ENCODE data around the gene MOGAT1. TPM values are rescaled to one million over a fixed set of nuclear protein-coding genes. Genes with fewer than 3 reads are reported as not detected.

MOGAT1 gene
- polyA plus RNA-seq, 1 of the 3 experiments (the other 2 are of a cell fraction) = not detected

DNA sequence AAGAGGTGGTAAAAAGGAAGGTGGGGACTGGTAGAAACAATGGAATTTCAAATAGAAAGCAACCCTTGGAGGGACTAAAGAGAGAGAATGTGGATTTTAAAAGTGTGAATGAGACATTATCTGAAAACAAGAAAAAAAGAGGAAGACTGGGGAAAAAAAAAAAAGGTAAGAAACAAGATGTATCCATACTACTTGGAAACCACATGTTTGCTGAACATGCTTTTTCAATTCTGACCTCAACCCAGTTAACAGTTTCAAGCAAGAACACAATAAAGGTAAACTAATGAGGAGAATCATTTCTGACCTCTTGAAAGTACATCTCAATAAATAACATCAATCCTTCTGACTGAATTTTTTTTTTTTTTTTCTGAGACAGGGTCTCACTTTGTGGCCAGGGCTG lies 18.2 kb upstream of the MOGAT1 start:
- H3K9me2 ChIP-seq = no peaks in the 10 kb centered on the region
- H3K9ac ChIP-seq = no peak overlapping the region
- TF ChIP-seq YY1 (IDR thresholded peaks at IDR 0.05; ENCODE audit: low read depth) (no peak), RFX5 (IDR thresholded peaks at IDR 0.05; ENCODE audit: low read length) (no peak), FOSL2 (IDR thresholded peaks at IDR 0.05; ENCODE audit: borderline replicate concordance, low read depth) (no peak), GABPA (IDR thresholded peaks at IDR 0.05; ENCODE audit: low read depth) (no peak), ELF1 (IDR thresholded peaks at IDR 0.05) (no peak), RAD21 (IDR thresholded peaks at IDR 0.05; ENCODE audit: low read length) (no peak), NFIC (IDR thresholded peaks at IDR 0.05; ENCODE audit: borderline replicate concordance) (no peak), MEF2A (IDR thresholded peaks at IDR 0.05; ENCODE audit: borderline replicate concordance, low read depth) (no peak), RXRA (IDR thresholded peaks at IDR 0.05; ENCODE audit: borderline replicate concordance, low read depth) (no peak), EP300 (IDR thresholded peaks at IDR 0.05; ENCODE audit: borderline replicate concordance in 1 of 2, low read depth in 1 of 2, low read length in 1 of 2) (no peak), MXI1 (IDR thresholded peaks at IDR 0.05; ENCODE audit: low read depth, low read length) (no peak), JUND (IDR thresholded peaks at IDR 0.05) (no peak), POLR2AphosphoS5 (IDR thresholded peaks at IDR 0.05; ENCODE audit: low read depth, low read length) (no peak)
- TF ChIP-seq, protein P1, sequence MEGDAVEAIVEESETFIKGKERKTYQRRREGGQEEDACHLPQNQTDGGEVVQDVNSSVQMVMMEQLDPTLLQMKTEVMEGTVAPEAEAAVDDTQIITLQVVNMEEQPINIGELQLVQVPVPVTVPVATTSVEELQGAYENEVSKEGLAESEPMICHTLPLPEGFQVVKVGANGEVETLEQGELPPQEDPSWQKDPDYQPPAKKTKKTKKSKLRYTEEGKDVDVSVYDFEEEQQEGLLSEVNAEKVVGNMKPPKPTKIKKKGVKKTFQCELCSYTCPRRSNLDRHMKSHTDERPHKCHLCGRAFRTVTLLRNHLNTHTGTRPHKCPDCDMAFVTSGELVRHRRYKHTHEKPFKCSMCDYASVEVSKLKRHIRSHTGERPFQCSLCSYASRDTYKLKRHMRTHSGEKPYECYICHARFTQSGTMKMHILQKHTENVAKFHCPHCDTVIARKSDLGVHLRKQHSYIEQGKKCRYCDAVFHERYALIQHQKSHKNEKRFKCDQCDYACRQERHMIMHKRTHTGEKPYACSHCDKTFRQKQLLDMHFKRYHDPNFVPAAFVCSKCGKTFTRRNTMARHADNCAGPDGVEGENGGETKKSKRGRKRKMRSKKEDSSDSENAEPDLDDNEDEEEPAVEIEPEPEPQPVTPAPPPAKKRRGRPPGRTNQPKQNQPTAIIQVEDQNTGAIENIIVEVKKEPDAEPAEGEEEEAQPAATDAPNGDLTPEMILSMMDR (IDR thresholded peaks at IDR 0.05) = no peak
- TF ChIP-seq, protein P2, sequence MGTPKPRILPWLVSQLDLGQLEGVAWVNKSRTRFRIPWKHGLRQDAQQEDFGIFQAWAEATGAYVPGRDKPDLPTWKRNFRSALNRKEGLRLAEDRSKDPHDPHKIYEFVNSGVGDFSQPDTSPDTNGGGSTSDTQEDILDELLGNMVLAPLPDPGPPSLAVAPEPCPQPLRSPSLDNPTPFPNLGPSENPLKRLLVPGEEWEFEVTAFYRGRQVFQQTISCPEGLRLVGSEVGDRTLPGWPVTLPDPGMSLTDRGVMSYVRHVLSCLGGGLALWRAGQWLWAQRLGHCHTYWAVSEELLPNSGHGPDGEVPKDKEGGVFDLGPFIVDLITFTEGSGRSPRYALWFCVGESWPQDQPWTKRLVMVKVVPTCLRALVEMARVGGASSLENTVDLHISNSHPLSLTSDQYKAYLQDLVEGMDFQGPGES (IDR thresholded peaks at IDR 0.05; ENCODE audit: low read depth, low read length) = no peak
- TF ChIP-seq, protein P3, sequence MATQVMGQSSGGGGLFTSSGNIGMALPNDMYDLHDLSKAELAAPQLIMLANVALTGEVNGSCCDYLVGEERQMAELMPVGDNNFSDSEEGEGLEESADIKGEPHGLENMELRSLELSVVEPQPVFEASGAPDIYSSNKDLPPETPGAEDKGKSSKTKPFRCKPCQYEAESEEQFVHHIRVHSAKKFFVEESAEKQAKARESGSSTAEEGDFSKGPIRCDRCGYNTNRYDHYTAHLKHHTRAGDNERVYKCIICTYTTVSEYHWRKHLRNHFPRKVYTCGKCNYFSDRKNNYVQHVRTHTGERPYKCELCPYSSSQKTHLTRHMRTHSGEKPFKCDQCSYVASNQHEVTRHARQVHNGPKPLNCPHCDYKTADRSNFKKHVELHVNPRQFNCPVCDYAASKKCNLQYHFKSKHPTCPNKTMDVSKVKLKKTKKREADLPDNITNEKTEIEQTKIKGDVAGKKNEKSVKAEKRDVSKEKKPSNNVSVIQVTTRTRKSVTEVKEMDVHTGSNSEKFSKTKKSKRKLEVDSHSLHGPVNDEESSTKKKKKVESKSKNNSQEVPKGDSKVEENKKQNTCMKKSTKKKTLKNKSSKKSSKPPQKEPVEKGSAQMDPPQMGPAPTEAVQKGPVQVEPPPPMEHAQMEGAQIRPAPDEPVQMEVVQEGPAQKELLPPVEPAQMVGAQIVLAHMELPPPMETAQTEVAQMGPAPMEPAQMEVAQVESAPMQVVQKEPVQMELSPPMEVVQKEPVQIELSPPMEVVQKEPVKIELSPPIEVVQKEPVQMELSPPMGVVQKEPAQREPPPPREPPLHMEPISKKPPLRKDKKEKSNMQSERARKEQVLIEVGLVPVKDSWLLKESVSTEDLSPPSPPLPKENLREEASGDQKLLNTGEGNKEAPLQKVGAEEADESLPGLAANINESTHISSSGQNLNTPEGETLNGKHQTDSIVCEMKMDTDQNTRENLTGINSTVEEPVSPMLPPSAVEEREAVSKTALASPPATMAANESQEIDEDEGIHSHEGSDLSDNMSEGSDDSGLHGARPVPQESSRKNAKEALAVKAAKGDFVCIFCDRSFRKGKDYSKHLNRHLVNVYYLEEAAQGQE (IDR thresholded peaks at IDR 0.05; ENCODE audit: low read depth, low read length) = no peak
- TF ChIP-seq, protein P4, sequence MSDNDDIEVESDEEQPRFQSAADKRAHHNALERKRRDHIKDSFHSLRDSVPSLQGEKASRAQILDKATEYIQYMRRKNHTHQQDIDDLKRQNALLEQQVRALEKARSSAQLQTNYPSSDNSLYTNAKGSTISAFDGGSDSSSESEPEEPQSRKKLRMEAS (IDR thresholded peaks at IDR 0.05; ENCODE audit: low read depth) = no peak
- TF ChIP-seq, protein P5, sequence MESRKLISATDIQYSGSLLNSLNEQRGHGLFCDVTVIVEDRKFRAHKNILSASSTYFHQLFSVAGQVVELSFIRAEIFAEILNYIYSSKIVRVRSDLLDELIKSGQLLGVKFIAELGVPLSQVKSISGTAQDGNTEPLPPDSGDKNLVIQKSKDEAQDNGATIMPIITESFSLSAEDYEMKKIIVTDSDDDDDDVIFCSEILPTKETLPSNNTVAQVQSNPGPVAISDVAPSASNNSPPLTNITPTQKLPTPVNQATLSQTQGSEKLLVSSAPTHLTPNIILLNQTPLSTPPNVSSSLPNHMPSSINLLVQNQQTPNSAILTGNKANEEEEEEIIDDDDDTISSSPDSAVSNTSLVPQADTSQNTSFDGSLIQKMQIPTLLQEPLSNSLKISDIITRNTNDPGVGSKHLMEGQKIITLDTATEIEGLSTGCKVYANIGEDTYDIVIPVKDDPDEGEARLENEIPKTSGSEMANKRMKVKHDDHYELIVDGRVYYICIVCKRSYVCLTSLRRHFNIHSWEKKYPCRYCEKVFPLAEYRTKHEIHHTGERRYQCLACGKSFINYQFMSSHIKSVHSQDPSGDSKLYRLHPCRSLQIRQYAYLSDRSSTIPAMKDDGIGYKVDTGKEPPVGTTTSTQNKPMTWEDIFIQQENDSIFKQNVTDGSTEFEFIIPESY (IDR thresholded peaks at IDR 0.05; ENCODE audit: borderline replicate concordance, low read depth) = no peak
- peaks cover 75% of the 10 kb centered on the region for H3K79me2 ChIP-seq (ENCODE audit: insufficient read depth)
- no peaks in the 10 kb centered on the region for H4K20me1 ChIP-seq (ENCODE audit: insufficient read depth)
- peaks cover 9 to 14% of the 10 kb centered on the region in 2 experiments; a peak in 2 of 4 replicates for H3K4me1 ChIP-seq (ENCODE audit: control insufficient read depth in 1 of 2, insufficient read depth in 2 of 2, low read depth in 1 of 2, low read length in 1 of 2)
- POLR2A ChIA-PET = no interaction called here
- H2AFZ ChIP-seq (ENCODE audit: low read depth) = no peak overlapping the region
- no peaks in the 10 kb centered on the region for H3F3A ChIP-seq (replicated peaks; ENCODE audit: insufficient read depth)
- no peaks in the 10 kb centered on the region for H3K27me3 ChIP-seq (ENCODE audit: insufficient read depth)
- H3K4me2 ChIP-seq = no peak overlapping the region
- H3K36me3 ChIP-seq (replicated peaks in 1 of 2; ENCODE audit: control insufficient read depth in 1 of 2, insufficient read depth in 2 of 2, low read length in 1 of 2) = peaks cover 3 to 6% of the 10 kb centered on the region in 2 experiments
- CTCF ChIA-PET = no interaction called here
- no peak overlapping the region for H3K4me3 ChIP-seq (ENCODE audit: low read depth in 2 of 2, low read length in 1 of 2)
- no peak overlapping the region for H3K27ac ChIP-seq (ENCODE audit: low read depth in 2 of 2, low read length in 1 of 2)
- DNase-seq = no peak
- H3K9me3 ChIP-seq = no peaks in the 10 kb centered on the region

All from SK-N-SH (cell line).